Measurements from ENCODE around the gene MTM1. TPM values are rescaled to one million over a fixed set of nuclear protein-coding genes. Genes with fewer than 3 reads are reported as not detected.

The MTM1 gene
- total RNA-seq, 1 donor, result 9.8 TPM

DNA sequence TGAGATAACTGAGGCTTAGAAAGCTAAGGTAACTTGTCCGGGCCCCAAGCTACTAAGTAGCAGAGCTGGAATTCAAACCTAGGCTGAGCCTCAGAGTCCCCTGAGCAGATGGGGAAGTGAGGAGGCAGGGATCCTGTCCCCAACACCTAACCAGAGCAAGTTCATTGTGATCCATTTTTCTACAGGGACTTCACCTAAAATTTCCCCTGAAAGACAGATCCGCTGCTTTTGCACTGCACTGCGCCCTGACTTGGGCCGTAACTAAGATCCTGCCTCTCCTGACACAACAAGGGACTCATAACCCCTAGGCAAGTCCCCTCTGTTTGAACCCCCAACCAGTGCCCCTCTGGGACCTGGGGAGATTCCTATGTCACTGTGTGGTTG is 25.6 kb upstream of the MTM1 start:
- DNase-seq (ENCODE audit: insufficient read length, low spot score, missing footprints), result no peak
- no peaks in the 10 kb centered on the region for H3K36me3 ChIP-seq (ENCODE audit: insufficient read depth, low read length)
- no peak overlapping the region for H3K27ac ChIP-seq (ENCODE audit: low read depth, low read length)
- no peak overlapping the region for H3K4me3 ChIP-seq (ENCODE audit: insufficient read depth, low read length)
- no peak overlapping the region for H3K4me2 ChIP-seq (ENCODE audit: insufficient read depth, low read length)
- no peaks in the 10 kb centered on the region for H3K79me2 ChIP-seq (ENCODE audit: insufficient read depth, low read length)
- H3K4me1 ChIP-seq (ENCODE audit: insufficient read depth, low read length), result peaks cover 4% of the 10 kb centered on the region
- no peak overlapping the region for H2AFZ ChIP-seq (ENCODE audit: low read length)
- H3K9me3 ChIP-seq (ENCODE audit: low read depth, low read length), result no peaks in the 10 kb centered on the region
- no peaks in the 10 kb centered on the region for H4K20me1 ChIP-seq (ENCODE audit: insufficient read depth, low read length)
- TF ChIP-seq, protein P1, sequence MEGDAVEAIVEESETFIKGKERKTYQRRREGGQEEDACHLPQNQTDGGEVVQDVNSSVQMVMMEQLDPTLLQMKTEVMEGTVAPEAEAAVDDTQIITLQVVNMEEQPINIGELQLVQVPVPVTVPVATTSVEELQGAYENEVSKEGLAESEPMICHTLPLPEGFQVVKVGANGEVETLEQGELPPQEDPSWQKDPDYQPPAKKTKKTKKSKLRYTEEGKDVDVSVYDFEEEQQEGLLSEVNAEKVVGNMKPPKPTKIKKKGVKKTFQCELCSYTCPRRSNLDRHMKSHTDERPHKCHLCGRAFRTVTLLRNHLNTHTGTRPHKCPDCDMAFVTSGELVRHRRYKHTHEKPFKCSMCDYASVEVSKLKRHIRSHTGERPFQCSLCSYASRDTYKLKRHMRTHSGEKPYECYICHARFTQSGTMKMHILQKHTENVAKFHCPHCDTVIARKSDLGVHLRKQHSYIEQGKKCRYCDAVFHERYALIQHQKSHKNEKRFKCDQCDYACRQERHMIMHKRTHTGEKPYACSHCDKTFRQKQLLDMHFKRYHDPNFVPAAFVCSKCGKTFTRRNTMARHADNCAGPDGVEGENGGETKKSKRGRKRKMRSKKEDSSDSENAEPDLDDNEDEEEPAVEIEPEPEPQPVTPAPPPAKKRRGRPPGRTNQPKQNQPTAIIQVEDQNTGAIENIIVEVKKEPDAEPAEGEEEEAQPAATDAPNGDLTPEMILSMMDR (IDR thresholded peaks at IDR 0.05; ENCODE audit: extremely low read depth, low read depth, low read length), result no peak
- no peaks in the 10 kb centered on the region for H3K27me3 ChIP-seq (ENCODE audit: insufficient read depth, low read length)

- H3K27me3 ChIP-seq (ENCODE audit: insufficient read depth, low read length), result no peaks in the 10 kb centered on the region
- no peak overlapping the region for H3K27ac ChIP-seq (ENCODE audit: low read depth, low read length)
- H4K20me1 ChIP-seq (ENCODE audit: insufficient read depth, low read length), result no peaks in the 10 kb centered on the region
- H2AFZ ChIP-seq (ENCODE audit: low read length), result no peak overlapping the region
- no peak overlapping the region for H3K4me3 ChIP-seq (ENCODE audit: insufficient read depth, low read length)
- peaks cover 7% of the 10 kb centered on the region for H3K4me1 ChIP-seq (ENCODE audit: insufficient read depth, low read length)
- no peaks in the 10 kb centered on the region for H3K79me2 ChIP-seq (ENCODE audit: insufficient read depth, low read length)
- H3K36me3 ChIP-seq (ENCODE audit: insufficient read depth, low read length), result no peaks in the 10 kb centered on the region
- H3K9me3 ChIP-seq (ENCODE audit: low read depth, low read length), result no peaks in the 10 kb centered on the region
- TF ChIP-seq, protein P1 (IDR thresholded peaks at IDR 0.05; ENCODE audit: extremely low read depth, low read depth, low read length), result no peak
- H3K4me2 ChIP-seq (ENCODE audit: insufficient read depth, low read length), result no peak overlapping the region
- DNase-seq (ENCODE audit: insufficient read length, low spot score, missing footprints), result no peak
These were observed 24.9 kb upstream of the MTM1 start for GRCh38 chrX:150543230-150544155.

- TF ChIP-seq, protein P1 (IDR thresholded peaks at IDR 0.05; ENCODE audit: extremely low read depth, low read depth, low read length), result no peak
- Histone ChIP-seq H3K4me3 (ENCODE audit: insufficient read depth, low read length) (no peak overlapping the region), H3K36me3 (ENCODE audit: insufficient read depth, low read length) (no peaks in the 10 kb centered on the region), H3K27ac (ENCODE audit: low read depth, low read length) (no peak overlapping the region), H3K79me2 (ENCODE audit: insufficient read depth, low read length) (no peaks in the 10 kb centered on the region), H3K27me3 (ENCODE audit: insufficient read depth, low read length) (no peaks in the 10 kb centered on the region), H3K9me3 (ENCODE audit: low read depth, low read length) (no peaks in the 10 kb centered on the region), H3K4me1 (ENCODE audit: insufficient read depth, low read length) (peaks cover 9% of the 10 kb centered on the region), H3K4me2 (ENCODE audit: insufficient read depth, low read length) (no peak overlapping the region), H4K20me1 (ENCODE audit: insufficient read depth, low read length) (no peaks in the 10 kb centered on the region), H2AFZ (ENCODE audit: low read length) (no peak overlapping the region)
- DNase-seq (ENCODE audit: insufficient read length, low spot score, missing footprints), result no peak
These were observed 24.1 kb upstream of the MTM1 start for GRCh38 chrX:150544222-150544787.
